ENCODE data around the gene IL3. TPM values are rescaled to one million over a fixed set of nuclear protein-coding genes. Genes with fewer than 3 reads are reported as not detected.
"Not testable (repeated sequence)": the region's sequence is repeated elsewhere in the genome, so short reads cannot be mapped to it uniquely, and the experiment has no call there.

Gene IL3
- total RNA-seq, 1 donor from 2014 or later = not detected

DNA sequence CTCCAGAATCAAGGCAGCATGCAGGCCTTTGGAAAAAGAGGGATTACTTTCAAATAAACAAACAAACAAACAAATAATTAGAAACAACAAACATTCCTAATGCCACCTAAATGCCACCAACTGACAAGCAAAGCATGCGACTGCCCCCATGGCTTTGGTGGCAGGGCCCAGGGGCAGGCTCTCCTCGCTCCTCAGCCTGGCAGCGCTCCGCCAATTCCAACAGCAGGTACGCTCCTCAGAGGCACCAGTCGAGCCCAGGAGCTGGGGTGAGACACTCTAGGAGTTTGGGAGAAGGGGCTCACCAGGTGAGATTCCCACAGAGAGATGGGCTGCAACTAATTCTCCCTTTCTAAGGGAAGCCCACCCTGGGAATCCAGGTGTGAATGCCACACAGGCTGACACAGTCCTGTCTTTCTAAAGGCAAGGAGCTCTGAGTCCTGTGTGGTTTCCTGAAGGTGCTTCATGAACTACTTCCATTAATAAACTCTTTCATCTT, 41.0 kb downstream of the IL3 start:
- ATAC-seq (ENCODE audit: poor library complexity) = no peak
- intact Hi-C loops (cut with DNase I) = no loop called here
- no peak for DNase-seq

- intact Hi-C loops (cut with DNase I) = no loop called here
- DNase-seq (no peak), ATAC-seq (ENCODE audit: poor library complexity) (no peak)
Measured at GRCh38 chr5:132102101-132102701, 41.7 kb downstream of the IL3 start.

DNA sequence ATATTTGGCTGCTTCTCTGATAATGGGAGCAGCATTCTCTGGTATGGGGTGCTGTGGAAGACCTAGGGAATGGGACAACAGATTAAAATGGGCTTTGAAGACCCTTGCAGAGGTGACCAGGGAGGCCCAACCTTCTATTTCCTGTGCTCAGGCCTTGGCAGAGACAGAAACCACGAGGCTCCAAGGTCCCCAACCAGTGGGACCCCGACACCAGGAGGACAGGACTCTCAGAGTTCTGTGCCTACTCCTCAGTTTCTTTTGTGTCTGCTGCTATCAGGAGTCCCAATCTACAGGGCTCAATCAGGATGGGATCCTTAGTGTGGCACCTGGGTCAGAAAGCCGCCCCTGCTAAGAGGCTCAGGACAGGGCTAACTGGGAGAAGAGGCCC, 42.5 kb downstream of the IL3 start:
- ATAC-seq (ENCODE audit: poor library complexity) = peak; percentile 14
- intact Hi-C loops (cut with DNase I) = no loop called here
- no peak for DNase-seq

- ATAC-seq (ENCODE audit: poor library complexity) = peak; percentile 91
- intact Hi-C loops (cut with DNase I) = no loop called here
- peak; percentile 86 for DNase-seq
Measured at GRCh38 chr5:132103332-132103951, 43.0 kb downstream of the IL3 start.

DNA sequence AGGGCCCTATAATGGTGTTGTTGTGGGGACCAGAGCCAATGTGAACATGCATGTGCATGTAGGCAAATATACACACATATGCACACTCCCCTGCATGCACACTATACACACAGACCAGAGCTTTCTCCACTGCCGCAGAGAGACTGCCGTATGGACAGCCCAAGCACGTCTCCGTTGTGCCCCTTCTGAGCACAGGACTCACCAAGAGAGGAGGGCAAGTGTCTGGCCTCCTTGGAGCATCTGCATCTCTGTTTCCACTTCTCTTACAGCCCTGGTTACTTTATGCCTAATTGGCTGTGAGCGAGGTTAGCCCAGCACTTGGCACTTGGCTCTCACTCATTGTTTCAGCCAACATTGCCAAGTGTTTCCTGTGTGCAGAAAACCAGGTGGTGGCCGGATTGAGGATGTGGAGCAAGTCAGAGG, 43.5 kb downstream of the IL3 start:
- intact Hi-C loops (cut with DNase I) = no loop called here
- DNase-seq (no peak), ATAC-seq (ENCODE audit: poor library complexity) (peak; percentile 18)

DNA sequence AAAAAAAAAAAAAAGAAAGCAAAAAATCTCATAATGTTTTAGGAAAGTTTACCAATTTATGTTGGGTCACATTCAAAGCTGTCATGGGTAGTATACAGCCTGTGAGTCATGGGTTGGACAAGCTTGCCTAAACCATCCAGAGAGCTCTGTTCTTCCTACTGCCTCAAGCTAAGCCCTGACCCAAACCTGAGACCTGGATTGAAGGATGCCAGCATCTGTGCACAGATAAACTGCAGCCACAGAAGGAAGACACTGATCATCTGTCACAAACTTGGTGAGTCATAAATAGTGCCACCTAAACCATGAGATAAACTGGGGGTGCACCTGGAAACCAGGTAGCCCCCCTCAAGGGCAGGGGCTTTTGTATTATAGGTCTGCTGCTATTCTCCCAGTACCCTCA, 44.1 kb downstream of the IL3 start:
- DNase-seq = no peak
- ATAC-seq (ENCODE audit: poor library complexity) = no peak
- intact Hi-C loops (cut with DNase I) = no loop called here

DNA sequence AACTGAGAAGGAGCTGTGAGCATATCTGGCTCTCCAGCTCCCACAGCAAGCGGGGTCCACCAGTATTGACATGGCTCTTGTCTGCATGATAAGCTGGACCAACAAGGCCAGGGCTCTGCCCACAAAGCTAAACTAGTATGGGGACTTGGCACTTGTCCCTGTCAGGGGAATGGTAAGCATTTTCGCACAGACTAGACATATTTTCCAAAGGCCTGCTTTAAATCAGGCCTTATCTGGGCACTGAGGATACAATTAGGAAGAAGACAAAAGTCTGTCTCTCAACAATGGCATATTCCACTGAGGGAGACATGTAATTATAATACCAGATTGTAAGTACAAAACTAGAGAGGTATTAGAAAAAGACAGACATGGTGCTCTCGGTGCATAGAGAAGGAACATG, 45.2 kb downstream of the IL3 start:
- ATAC-seq (ENCODE audit: poor library complexity) (no peak), DNase-seq (no peak)
- intact Hi-C loops (cut with DNase I) = no loop called here

- ATAC-seq (ENCODE audit: poor library complexity); DNase-seq; intact Hi-C loops (cut with DNase I): not testable (repeated sequence)
Measured at GRCh38 chr5:132108495-132108894, 48.0 kb downstream of the IL3 start.

DNA sequence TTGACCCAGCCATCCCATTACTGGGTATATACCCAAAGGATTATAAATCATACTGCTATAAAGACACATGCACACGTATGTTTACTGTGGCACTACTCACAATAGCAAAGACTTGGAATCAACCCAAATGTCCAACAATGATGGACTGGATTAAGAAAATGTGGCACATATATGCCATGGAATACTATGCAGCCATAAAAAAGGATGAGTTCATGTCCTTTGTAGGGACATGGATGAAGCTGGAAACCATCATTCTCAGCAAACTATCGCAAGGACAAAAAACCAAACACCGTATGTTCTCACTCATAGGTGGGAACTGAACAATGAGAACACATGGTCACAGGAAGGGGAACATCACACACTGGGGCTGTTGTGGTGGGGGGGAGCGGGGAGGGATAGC, 48.5 kb downstream of the IL3 start:
- intact Hi-C loops (cut with DNase I); DNase-seq; ATAC-seq (ENCODE audit: poor library complexity): not testable (repeated sequence)

DNA sequence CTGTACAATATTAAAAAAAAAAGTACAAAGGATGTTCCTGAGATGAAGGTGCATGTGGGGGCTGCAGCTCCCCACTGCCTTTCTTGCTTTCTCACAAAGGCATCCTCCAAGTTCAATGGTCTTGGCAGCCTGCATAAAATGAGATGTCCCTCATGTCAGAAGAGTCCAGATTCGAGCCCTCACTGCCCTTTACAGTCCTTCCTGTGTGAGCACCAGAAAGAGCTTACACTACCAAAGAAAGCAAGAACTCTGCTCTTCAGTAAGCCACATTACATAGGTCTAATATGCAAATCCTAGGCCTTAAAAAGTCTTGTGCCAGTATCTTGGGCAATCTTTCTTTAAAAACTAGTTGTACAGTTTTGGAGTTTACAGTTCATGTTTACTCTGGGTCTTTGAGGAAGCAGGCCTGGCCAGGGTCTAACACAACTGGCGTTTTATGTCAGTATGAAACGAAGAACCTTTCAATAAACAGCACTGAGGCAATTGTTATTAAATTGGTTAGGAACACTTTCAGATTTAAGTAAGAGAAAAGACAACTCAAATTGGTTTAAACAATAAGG, 49.1 kb downstream of the IL3 start:
- ATAC-seq (ENCODE audit: poor library complexity) = no peak
- intact Hi-C loops (cut with DNase I) = no loop called here
- DNase-seq = no peak

- no peak for ATAC-seq (ENCODE audit: poor library complexity)
- DNase-seq = no peak
- intact Hi-C loops (cut with DNase I) = no loop called here
Measured at GRCh38 chr5:132110195-132110594, 49.7 kb downstream of the IL3 start.

DNA sequence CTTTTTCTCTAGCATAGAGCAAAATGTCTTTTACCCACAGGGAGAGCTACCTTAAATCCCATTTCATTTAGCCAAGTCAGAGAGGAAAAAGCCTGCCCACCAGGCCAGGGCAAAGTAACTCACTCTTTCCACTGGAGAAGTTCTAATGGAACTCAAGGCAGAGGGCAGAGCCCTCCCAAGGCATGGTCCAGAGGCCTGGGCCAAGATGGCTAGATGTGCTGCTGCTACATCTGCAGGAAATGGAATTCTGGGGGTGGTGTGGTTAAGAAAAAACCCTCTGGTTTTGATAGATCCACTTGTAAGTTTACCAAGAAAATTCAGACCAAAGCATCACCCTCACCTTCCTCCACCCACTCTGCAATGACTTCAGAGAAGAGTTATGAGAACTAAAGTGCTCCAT, 50.5 kb downstream of the IL3 start:
- ATAC-seq (ENCODE audit: poor library complexity) (no peak), DNase-seq (no peak)
- intact Hi-C loops (cut with DNase I) = no loop called here

- no peak for ATAC-seq (ENCODE audit: poor library complexity)
- intact Hi-C loops (cut with DNase I) = no loop called here
- no peak for DNase-seq
Measured at GRCh38 chr5:132112111-132112510, 51.7 kb downstream of the IL3 start.

Other genes starting within 250 kb of the IL3 start
- gene MEIKIN, start 115.0 kb upstream of the IL3 start, total RNA-seq = not detected
- gene ACSL6, start 49.0 kb upstream of the IL3 start, total RNA-seq = 3.0 TPM
- gene CSF2, start 13.1 kb downstream of the IL3 start, total RNA-seq = not detected
- 77.2 TPM for gene P4HA2, start 167.2 kb downstream of the IL3 start, total RNA-seq
- 5.2 TPM for gene PDLIM4, start 197.0 kb downstream of the IL3 start, total RNA-seq
- gene SLC22A4, start 233.7 kb downstream of the IL3 start, total RNA-seq = 1.6 TPM